ENCODE data around the gene NR0B2. TPM values are rescaled to one million over a fixed set of nuclear protein-coding genes. Genes with fewer than 3 reads are reported as not detected.
A peak's percentile ranks its signal among the peaks of the same experiment; 100 is the strongest.

Gene NR0B2
- total and polyA plus RNA-seq, 2 of the 13 experiments (the other 11 are each of a cell fraction or from before 2014, with no cell fraction given) = 72.5 to 133 TPM

- TF ChIP-seq, protein P1, sequence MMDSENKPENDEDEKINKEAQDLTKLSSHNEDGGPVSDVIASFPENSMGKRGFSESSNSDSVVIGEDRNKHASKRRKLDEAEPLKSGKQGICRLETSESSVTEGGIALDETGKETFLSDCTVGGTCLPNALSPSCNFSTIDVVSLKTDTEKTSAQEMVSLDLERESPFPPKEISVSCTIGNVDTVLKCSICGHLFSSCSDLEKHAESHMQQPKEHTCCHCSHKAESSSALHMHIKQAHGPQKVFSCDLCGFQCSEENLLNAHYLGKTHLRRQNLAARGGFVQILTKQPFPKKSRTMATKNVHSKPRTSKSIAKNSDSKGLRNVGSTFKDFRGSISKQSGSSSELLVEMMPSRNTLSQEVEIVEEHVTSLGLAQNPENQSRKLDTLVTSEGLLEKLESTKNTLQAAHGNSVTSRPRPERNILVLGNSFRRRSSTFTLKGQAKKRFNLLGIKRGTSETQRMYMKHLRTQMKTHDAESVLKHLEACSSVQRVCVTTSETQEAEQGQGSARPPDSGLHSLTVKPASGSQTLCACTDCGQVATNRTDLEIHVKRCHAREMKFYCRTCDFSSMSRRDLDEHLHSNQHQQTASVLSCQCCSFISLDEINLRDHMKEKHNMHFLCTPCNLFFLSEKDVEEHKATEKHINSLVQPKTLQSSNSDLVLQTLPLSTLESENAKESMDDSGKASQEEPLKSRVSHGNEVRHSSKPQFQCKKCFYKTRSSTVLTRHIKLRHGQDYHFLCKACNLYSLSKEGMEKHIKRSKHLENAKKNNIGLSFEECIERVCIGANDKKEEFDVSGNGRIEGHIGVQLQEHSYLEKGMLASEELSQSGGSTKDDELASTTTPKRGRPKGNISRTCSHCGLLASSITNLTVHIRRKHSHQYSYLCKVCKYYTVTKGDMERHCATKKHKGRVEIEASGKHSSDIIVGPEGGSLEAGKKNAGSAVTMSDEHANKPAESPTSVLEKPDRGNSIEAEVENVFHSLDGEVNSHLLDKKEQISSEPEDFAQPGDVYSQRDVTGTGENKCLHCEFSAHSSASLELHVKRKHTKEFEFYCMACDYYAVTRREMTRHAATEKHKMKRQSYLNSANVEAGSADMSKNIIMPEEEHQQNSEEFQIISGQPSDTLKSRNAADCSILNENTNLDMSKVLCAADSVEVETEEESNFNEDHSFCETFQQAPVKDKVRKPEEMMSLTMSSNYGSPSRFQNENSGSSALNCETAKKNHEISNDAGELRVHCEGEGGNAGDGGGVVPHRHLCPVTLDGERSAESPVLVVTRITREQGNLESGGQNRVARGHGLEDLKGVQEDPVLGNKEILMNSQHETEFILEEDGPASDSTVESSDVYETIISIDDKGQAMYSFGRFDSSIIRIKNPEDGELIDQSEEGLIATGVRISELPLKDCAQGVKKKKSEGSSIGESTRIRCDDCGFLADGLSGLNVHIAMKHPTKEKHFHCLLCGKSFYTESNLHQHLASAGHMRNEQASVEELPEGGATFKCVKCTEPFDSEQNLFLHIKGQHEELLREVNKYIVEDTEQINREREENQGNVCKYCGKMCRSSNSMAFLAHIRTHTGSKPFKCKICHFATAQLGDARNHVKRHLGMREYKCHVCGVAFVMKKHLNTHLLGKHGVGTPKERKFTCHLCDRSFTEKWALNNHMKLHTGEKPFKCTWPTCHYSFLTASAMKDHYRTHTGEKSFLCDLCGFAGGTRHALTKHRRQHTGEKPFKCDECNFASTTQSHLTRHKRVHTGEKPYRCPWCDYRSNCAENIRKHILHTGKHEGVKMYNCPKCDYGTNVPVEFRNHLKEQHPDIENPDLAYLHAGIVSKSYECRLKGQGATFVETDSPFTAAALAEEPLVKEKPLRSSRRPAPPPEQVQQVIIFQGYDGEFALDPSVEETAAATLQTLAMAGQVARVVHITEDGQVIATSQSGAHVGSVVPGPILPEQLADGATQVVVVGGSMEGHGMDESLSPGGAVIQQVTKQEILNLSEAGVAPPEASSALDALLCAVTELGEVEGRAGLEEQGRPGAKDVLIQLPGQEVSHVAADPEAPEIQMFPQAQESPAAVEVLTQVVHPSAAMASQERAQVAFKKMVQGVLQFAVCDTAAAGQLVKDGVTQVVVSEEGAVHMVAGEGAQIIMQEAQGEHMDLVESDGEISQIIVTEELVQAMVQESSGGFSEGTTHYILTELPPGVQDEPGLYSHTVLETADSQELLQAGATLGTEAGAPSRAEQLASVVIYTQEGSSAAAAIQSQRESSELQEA (CRISPR knock-in tag; IDR thresholded peaks at IDR 0.05; ENCODE audit: not compliant biosample characterization) = no peak
- TF ChIP-seq MAF1 (CRISPR knock-in tag; IDR thresholded peaks at IDR 0.05; ENCODE audit: borderline replicate concordance) (no peak), PAF1 (CRISPR knock-in tag; IDR thresholded peaks at IDR 0.05) (peak; percentile 65; the same call in 1 of the 2 replicates), ATF7-NPFF (CRISPR knock-in tag; IDR thresholded peaks at IDR 0.05; ENCODE audit: low read depth) (0 out of 2 replicates have a peak, but pooled peaks have one; percentile 0), PTBP1 (IDR thresholded peaks at IDR 0.05; ENCODE audit: low read depth, low read length, poor library complexity, severe bottlenecking) (no peak), SNAI1 (CRISPR knock-in tag; IDR thresholded peaks at IDR 0.05; ENCODE audit: borderline replicate concordance) (0 out of 2 replicates have a peak, but pooled peaks have one; percentile 19)
- TF ChIP-seq, protein P2, sequence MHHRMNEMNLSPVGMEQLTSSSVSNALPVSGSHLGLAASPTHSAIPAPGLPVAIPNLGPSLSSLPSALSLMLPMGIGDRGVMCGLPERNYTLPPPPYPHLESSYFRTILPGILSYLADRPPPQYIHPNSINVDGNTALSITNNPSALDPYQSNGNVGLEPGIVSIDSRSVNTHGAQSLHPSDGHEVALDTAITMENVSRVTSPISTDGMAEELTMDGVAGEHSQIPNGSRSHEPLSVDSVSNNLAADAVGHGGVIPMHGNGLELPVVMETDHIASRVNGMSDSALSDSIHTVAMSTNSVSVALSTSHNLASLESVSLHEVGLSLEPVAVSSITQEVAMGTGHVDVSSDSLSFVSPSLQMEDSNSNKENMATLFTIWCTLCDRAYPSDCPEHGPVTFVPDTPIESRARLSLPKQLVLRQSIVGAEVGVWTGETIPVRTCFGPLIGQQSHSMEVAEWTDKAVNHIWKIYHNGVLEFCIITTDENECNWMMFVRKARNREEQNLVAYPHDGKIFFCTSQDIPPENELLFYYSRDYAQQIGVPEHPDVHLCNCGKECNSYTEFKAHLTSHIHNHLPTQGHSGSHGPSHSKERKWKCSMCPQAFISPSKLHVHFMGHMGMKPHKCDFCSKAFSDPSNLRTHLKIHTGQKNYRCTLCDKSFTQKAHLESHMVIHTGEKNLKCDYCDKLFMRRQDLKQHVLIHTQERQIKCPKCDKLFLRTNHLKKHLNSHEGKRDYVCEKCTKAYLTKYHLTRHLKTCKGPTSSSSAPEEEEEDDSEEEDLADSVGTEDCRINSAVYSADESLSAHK (CRISPR knock-in tag; IDR thresholded peaks at IDR 0.05; ENCODE audit: borderline replicate concordance) = no peak
Measured at GRCh38 chr1:26912147-26912490, 1.7 kb downstream of the NR0B2 start (continued).

Data from HepG2 (cell line).